ENCODE results near the gene ORAI1. TPM values are rescaled to one million over a fixed set of nuclear protein-coding genes. Genes with fewer than 3 reads are reported as not detected.
"Not testable (repeated sequence)": the region's sequence is repeated elsewhere in the genome, so short reads cannot be mapped to it uniquely, and the experiment has no call there.

Gene ORAI1
- total RNA-seq, 1 donor from 2014 or later = 19.8 TPM

GRCh38 chr12:121602766-121603165 lies 23.6 kb upstream of the ORAI1 start:
- no peak for DNase-seq (ENCODE audit: low spot score)

- DNase-seq (ENCODE audit: low spot score) = no peak
Observed at GRCh38 chr12:121603581-121603980, 22.7 kb upstream of the ORAI1 start.

- no peak for DNase-seq (ENCODE audit: low spot score)
Observed at GRCh38 chr12:121608301-121608700, 18.0 kb upstream of the ORAI1 start.

- no peak for DNase-seq (ENCODE audit: low spot score)
Observed at GRCh38 chr12:121610239-121611149, 15.8 kb upstream of the ORAI1 start.

GRCh38 chr12:121611306-121611705 lies 15.0 kb upstream of the ORAI1 start:
- no peak for DNase-seq (ENCODE audit: low spot score)

GRCh38 chr12:121613462-121613861 lies 12.9 kb upstream of the ORAI1 start:
- DNase-seq (ENCODE audit: low spot score) = no peak

- DNase-seq (ENCODE audit: low spot score) = no peak
Observed at GRCh38 chr12:121614872-121615467, 11.4 kb upstream of the ORAI1 start.

- DNase-seq (ENCODE audit: low spot score) = no peak
Observed at GRCh38 chr12:121618659-121619233, 7.6 kb upstream of the ORAI1 start.

- DNase-seq (ENCODE audit: low spot score) = no peak
Observed at GRCh38 chr12:121620333-121620891, 5.9 kb upstream of the ORAI1 start.

- DNase-seq (ENCODE audit: low spot score) = peak; percentile 91
Observed at GRCh38 chr12:121626853-121627640, 717 bp downstream of the ORAI1 start.

GRCh38 chr12:121628037-121628436 lies 1.7 kb downstream of the ORAI1 start:
- no peak for DNase-seq (ENCODE audit: low spot score)

GRCh38 chr12:121628536-121628935 lies 2.2 kb downstream of the ORAI1 start:
- DNase-seq (ENCODE audit: low spot score) = no peak

GRCh38 chr12:121630791-121631355 lies 4.5 kb downstream of the ORAI1 start:
- no peak for DNase-seq (ENCODE audit: low spot score)

- DNase-seq (ENCODE audit: low spot score) = no peak
Observed at GRCh38 chr12:121632069-121632970, 6.0 kb downstream of the ORAI1 start.

- DNase-seq (ENCODE audit: low spot score) = not testable (repeated sequence)
Observed at GRCh38 chr12:121633833-121634196, 7.5 kb downstream of the ORAI1 start.

- DNase-seq (ENCODE audit: low spot score) = no peak
Observed at GRCh38 chr12:121634836-121635235, 8.5 kb downstream of the ORAI1 start.

GRCh38 chr12:121637231-121637914 lies 11.0 kb downstream of the ORAI1 start:
- DNase-seq (ENCODE audit: low spot score) = no peak

GRCh38 chr12:121638298-121639202 lies 12.2 kb downstream of the ORAI1 start:
- DNase-seq (ENCODE audit: low spot score) = no peak

All from mesenteric fat pad (tissue), 1 donor.